OCI-LY7 (cell line): ENCODE results near the gene UBR2. TPM values are rescaled to one million over a fixed set of nuclear protein-coding genes. Genes with fewer than 3 reads are reported as not detected.

Experiments
- BruUV-seq: library from RNA; stranded (reverse); fragments of 400-500 nt; replicated peaks from 2 replicates; lab custom pipeline; 2021; lab: Mats Ljungman, UMichigan
- CTCF ChIA-PET: fragments of 300-600 bp; sonication (Branson Sonifier 250); formaldehyde crosslinking; loops from one replicate; lab custom pipeline; 2022; ENCODE audit warnings: antibody characterized with exemption; ENCODE audit not compliant: unreplicated experiment; lab: Charles Lee
- POLR2A ChIA-PET: fragments of 300-600 bp; sonication (Branson Sonifier 250); formaldehyde crosslinking; loops from one replicate; lab custom pipeline; 2022; ENCODE audit warnings: antibody characterized with exemption; lab: Charles Lee
- DNase-seq: peaks from one replicate; pipeline ENCODE4 v3.0.0-alpha.2; 2015; ENCODE audit warnings: low spot score
- H2AFZ ChIP-seq: fragments of 200-600 bp; sonication (generic), shearing (Covaris generic); 2 replicates; pipeline ENCODE4 v1.6.1; 2014; ENCODE audit warnings: mild to moderate bottlenecking, antibody characterized with exemption, low read length, moderate library complexity
- H3K27ac ChIP-seq: fragments of 200-600 bp; sonication (generic); 2 replicates; pipeline ENCODE4 v1.5.1; 2014; ENCODE audit warnings: mixed run types, low read depth, mild to moderate bottlenecking, moderate library complexity, low read length, inconsistent platforms; ENCODE audit not compliant: poor library complexity, severe bottlenecking
- H3K36me3 ChIP-seq: fragments of 200-600 bp; sonication (generic); 2 replicates; pipeline ENCODE4 v1.6.1; 2014; ENCODE audit warnings: mild to moderate bottlenecking, antibody characterized with exemption, low read length, moderate library complexity, mixed read lengths; ENCODE audit not compliant: insufficient read depth
- H3K4me1 ChIP-seq: fragments of 200-600 bp; sonication (generic); 2 replicates; pipeline ENCODE4 v1.5.1; 2014; ENCODE audit warnings: mild to moderate bottlenecking, low read length; ENCODE audit not compliant: insufficient read depth, poor library complexity, severe bottlenecking
- H3K4me2 ChIP-seq: fragments of 200-600 bp; sonication (generic); 2 replicates; pipeline ENCODE4 v1.6.1; 2014; ENCODE audit warnings: mild to moderate bottlenecking, low read length
- H3K4me3 ChIP-seq: fragments of 200-600 bp; sonication (generic); 2 replicates; pipeline ENCODE4 v1.5.1; 2014; ENCODE audit warnings: mild to moderate bottlenecking, low read depth, low read length; ENCODE audit not compliant: poor library complexity, severe bottlenecking
- H3K79me2 ChIP-seq: fragments of 200-600 bp; sonication (generic); 2 replicates; pipeline ENCODE4 v1.6.1; 2016; ENCODE audit warnings: low read depth, mild to moderate bottlenecking, low read length, moderate library complexity, mixed read lengths; ENCODE audit not compliant: insufficient read depth
- H3K9me2 ChIP-seq: fragments of 200-600 bp; sonication (generic); 2 replicates; pipeline ENCODE4 v1.6.1; 2016; ENCODE audit warnings: mild to moderate bottlenecking, low read length, mixed read lengths; ENCODE audit not compliant: insufficient read depth
- H3K9me3 ChIP-seq: fragments of 200-600 bp; sonication (generic); 2 replicates; pipeline ENCODE4 v1.6.1; 2014; ENCODE audit warnings: mild to moderate bottlenecking, mixed run types, low read length, mixed read lengths
- H4K20me1 ChIP-seq: fragments of 200-600 bp; sonication (generic); 2 replicates; pipeline ENCODE4 v1.6.1; 2014; ENCODE audit warnings: mild to moderate bottlenecking, antibody characterized with exemption, low read length, moderate library complexity, mixed read lengths; ENCODE audit not compliant: insufficient read depth
- EZH2phosphoT487 ChIP-seq: fragments of 200-600 bp; sonication (generic); IDR thresholded peaks from 2 replicates; pipeline ENCODE4 v1.6.1; 2018; ENCODE audit warnings: low read depth, borderline replicate concordance, mild to moderate bottlenecking, mixed run types, antibody characterized with exemption, low read length, moderate library complexity, mixed read lengths
- intact Hi-C: fragments of 100-400 bp; cut with micrococcal nuclease; formaldehyde crosslinking; loops from one replicate; pipeline ENCODE4 v1.10.0; 2022; ENCODE audit not compliant: unreplicated experiment
- total RNA-seq, 2 experiments: library from RNA; depleted of rRNA in 1 of 2; stranded (reverse); fragments of >200 nt in 1 of 2; shearing (Covaris generic) in 1 of 2; gene quantifications; 2 replicates each; pipeline ENCODE4 v1.2.3, GENCODE V29; 2014 to 2022
- TF ChIP-seq, protein P1 (sequence below): fragments of 200-600 bp; sonication (generic); conservative IDR thresholded peaks from 2 replicates; pipeline ENCODE4 v1.5.1; 2014; ENCODE audit warnings: mild to moderate bottlenecking, antibody characterized with exemption, low read length, moderate library complexity, mixed read lengths

UBR2 gene
- total RNA-seq, 2 experiments from 2014 or later: 17.1 to 26.7 TPM

DNA sequence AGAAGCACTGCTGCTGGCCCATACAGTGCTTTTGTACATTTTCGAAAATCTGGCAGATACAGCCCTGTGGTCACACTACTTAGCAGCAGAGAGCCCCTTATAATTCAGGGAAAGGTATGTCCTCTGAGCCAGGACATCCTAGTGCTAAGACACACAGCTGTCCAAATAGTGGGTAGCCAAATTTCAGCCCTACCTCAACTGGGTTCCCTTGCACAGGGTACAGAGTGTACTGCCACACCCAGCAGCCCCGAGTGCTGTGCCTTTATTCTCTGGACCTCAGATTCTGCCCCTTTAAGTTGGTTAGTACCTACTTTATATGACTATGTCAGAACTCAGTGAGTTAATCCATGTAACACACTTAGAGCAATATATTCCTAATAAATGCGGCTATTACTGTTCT lies 111.0 kb downstream of the UBR2 start:
- no peak overlapping the region for H3K4me3 ChIP-seq
- intact Hi-C loops: no loop called here
- no peaks in the 10 kb centered on the region for H3K4me1 ChIP-seq
- no peaks in the 10 kb centered on the region for H3K79me2 ChIP-seq
- H3K9me2 ChIP-seq: no peaks in the 10 kb centered on the region
- POLR2A ChIA-PET: interaction anchor here (0.7 kb wide), 1 partner anchor 1152 kb away, joined by 4 read pairs; no protein-coding TSS in a partner anchor
- H3K9me3 ChIP-seq: no peaks in the 10 kb centered on the region
- H3K4me2 ChIP-seq: no peak overlapping the region
- no TSS peak for BruUV-seq
- H3K27ac ChIP-seq: no peak overlapping the region
- H2AFZ ChIP-seq: no peak overlapping the region
- CTCF ChIA-PET: no interaction called here
- no peaks in the 10 kb centered on the region for H4K20me1 ChIP-seq
- peaks cover 85% of the 10 kb centered on the region for H3K36me3 ChIP-seq
- DNase-seq: no peak
- TF ChIP-seq EZH2phosphoT487: no peak
- TF ChIP-seq, protein P1, sequence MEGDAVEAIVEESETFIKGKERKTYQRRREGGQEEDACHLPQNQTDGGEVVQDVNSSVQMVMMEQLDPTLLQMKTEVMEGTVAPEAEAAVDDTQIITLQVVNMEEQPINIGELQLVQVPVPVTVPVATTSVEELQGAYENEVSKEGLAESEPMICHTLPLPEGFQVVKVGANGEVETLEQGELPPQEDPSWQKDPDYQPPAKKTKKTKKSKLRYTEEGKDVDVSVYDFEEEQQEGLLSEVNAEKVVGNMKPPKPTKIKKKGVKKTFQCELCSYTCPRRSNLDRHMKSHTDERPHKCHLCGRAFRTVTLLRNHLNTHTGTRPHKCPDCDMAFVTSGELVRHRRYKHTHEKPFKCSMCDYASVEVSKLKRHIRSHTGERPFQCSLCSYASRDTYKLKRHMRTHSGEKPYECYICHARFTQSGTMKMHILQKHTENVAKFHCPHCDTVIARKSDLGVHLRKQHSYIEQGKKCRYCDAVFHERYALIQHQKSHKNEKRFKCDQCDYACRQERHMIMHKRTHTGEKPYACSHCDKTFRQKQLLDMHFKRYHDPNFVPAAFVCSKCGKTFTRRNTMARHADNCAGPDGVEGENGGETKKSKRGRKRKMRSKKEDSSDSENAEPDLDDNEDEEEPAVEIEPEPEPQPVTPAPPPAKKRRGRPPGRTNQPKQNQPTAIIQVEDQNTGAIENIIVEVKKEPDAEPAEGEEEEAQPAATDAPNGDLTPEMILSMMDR: no peak

- Histone ChIP-seq H3K4me3 (no peak overlapping the region), H3K36me3 (peaks cover 88% of the 10 kb centered on the region), H3K27ac (no peak overlapping the region), H3K9me2 (no peaks in the 10 kb centered on the region), H3K4me1 (no peaks in the 10 kb centered on the region), H3K9me3 (no peaks in the 10 kb centered on the region), H2AFZ (no peak overlapping the region), H3K79me2 (no peaks in the 10 kb centered on the region), H4K20me1 (no peaks in the 10 kb centered on the region), H3K4me2 (no peak overlapping the region)
- ChIA-PET CTCF (no interaction called here), POLR2A (interaction anchor here (0.6 to 1.2 kb wide), 2 partner anchors 9 to 188 kb away, joined by 3 to 4 read pairs; no protein-coding TSS in a partner anchor)
- DNase-seq: no peak
- no peak for TF ChIP-seq EZH2phosphoT487
- TF ChIP-seq, protein P1: no peak
- intact Hi-C loops: no loop called here
- BruUV-seq: no TSS peak
Observed at GRCh38 chr6:42679358-42679757, 115.5 kb downstream of the UBR2 start.

- Histone ChIP-seq H4K20me1 (no peaks in the 10 kb centered on the region), H3K4me2 (no peak overlapping the region), H3K27ac (no peak overlapping the region), H3K9me2 (no peaks in the 10 kb centered on the region), H3K9me3 (no peaks in the 10 kb centered on the region), H3K4me1 (peaks cover under 1% of the 10 kb centered on the region), H3K4me3 (no peak overlapping the region), H3K36me3 (peaks cover 83% of the 10 kb centered on the region), H3K79me2 (no peaks in the 10 kb centered on the region), H2AFZ (no peak overlapping the region)
- no peak for DNase-seq
- CTCF ChIA-PET: interaction anchor here (1.1 kb wide), 1 partner anchor 191 kb away, joined by 3 read pairs; the partner anchor contains the start of gene RPL7L1
- no peak for TF ChIP-seq EZH2phosphoT487
- TF ChIP-seq, protein P1: no peak
- intact Hi-C loops: no loop called here
- POLR2A ChIA-PET: interaction anchor here (0.9 kb wide), 1 partner anchor 11 kb away, joined by 5 read pairs; no protein-coding TSS in a partner anchor
- no TSS peak for BruUV-seq
Observed at GRCh38 chr6:42688281-42688680, 124.5 kb downstream of the UBR2 start.
